K562 (cell line): ENCODE data around the gene EIPR1. TPM values are rescaled to one million over a fixed set of nuclear protein-coding genes. Genes with fewer than 3 reads are reported as not detected.

Experiments used
- ATAC-seq: fragments of 200-7000 bp; cut with Tn5 transposase; 3 replicates; pipeline ENCODE4 v1.9.1; 2020; ENCODE audit warnings: moderate library complexity
- BruUV-seq: library from RNA; stranded (reverse); fragments of 400-500 nt; replicated peaks from 2 replicates; lab custom pipeline; 2021; lab: Mats Ljungman, UMichigan
- CTCF ChIA-PET: fragments of 300-600 bp; formaldehyde crosslinking; extraction: SDS; loops from one replicate; lab custom pipeline; 2021; ENCODE audit warnings: low intra/inter-chr PET ratio; lab: Yijun Ruan, JAX
- POLR2A ChIA-PET: fragments of 300-600, 350-650 bp; sonication (Branson Sonifier 250); formaldehyde crosslinking; extraction: SDS; loops from one replicate; lab custom pipeline; 2021; ENCODE audit warnings: antibody characterized with exemption, inconsistent platforms; lab: Yijun Ruan, JAX
- DNase-seq, 4 experiments: peaks; one replicate each; pipeline versions ENCODE4 v3.0.0 to v3.0.0-alpha.2; 2011 to 2018; ENCODE audit warnings: low spot score in 3 of 4, mixed read lengths in 3 of 4; ENCODE audit errors: extremely low read depth in 1 of 4
- FAIRE-seq: peaks from 2 replicates; lab custom pipeline; 2011; peaks lifted over from hg19 to GRCh38; lab: Jason Lieb, UNC
- H2AFZ ChIP-seq: 2 replicates; pipeline ENCODE4 v1.6.0; 2011; ENCODE audit warnings: low read depth, low read length, control low read depth, inconsistent platforms
- H3K27ac ChIP-seq: fragments of 200-600 bp; 3 replicates; pipeline ENCODE4 v1.8.0; 2011; ENCODE audit warnings: low read depth, mild to moderate bottlenecking, control low read depth, inconsistent platforms, low read length, moderate library complexity, mixed read lengths; ENCODE audit errors: extremely low read depth
- H3K27me3 ChIP-seq, 2 experiments: fragments of 300-600 bp in 1 of 2; 2 replicates in 1 of 2; 3 replicates in 1 of 2; pipeline versions ENCODE4 v1.6.0 to v1.8.0; 2011; ENCODE audit warnings: inconsistent platforms in 2 of 2, low read length in 2 of 2, mild to moderate bottlenecking in 1 of 2, mixed read lengths in 1 of 2, moderate library complexity in 1 of 2; ENCODE audit not compliant: control insufficient read depth in 2 of 2, insufficient read depth in 2 of 2
- H3K36me3 ChIP-seq: fragments of 300-600 bp; 3 replicates; pipeline ENCODE4 v1.8.0; 2011; ENCODE audit warnings: mild to moderate bottlenecking, low read length, inconsistent platforms; ENCODE audit not compliant: control insufficient read depth, insufficient read depth
- H3K4me1 ChIP-seq, 2 experiments: fragments of 200-600 bp in 1 of 2; replicated peaks in 1 of 2; 2 replicates in 1 of 2; 3 replicates in 1 of 2; pipeline versions ENCODE4 v1.5.1 to v1.8.0; 2011; ENCODE audit warnings: inconsistent platforms in 2 of 2, low read length in 2 of 2, mild to moderate bottlenecking in 1 of 2, mixed read lengths in 1 of 2, moderate library complexity in 1 of 2; ENCODE audit not compliant: control insufficient read depth in 2 of 2, insufficient read depth in 2 of 2
- H3K4me2 ChIP-seq: 2 replicates; pipeline ENCODE4 v1.6.1; 2011; ENCODE audit warnings: low read length, control low read depth, inconsistent platforms, mixed read lengths; ENCODE audit not compliant: insufficient read depth
- H3K4me3 ChIP-seq: fragments of 200-600 bp; sonication (generic), shearing (Covaris generic); 2 replicates; pipeline ENCODE4 v1.5.1; 2016; ENCODE audit warnings: control low read depth, inconsistent platforms
- H3K79me2 ChIP-seq: fragments of 200-600 bp; 3 replicates; pipeline ENCODE4 v1.8.0; 2011; ENCODE audit warnings: low read length, inconsistent platforms; ENCODE audit not compliant: control insufficient read depth, insufficient read depth
- H3K9ac ChIP-seq, 2 experiments: 2 replicates each; pipeline versions ENCODE4 v1.6.0 to v1.6.1; 2011; ENCODE audit warnings: low read depth in 2 of 2, low read length in 2 of 2, control low read depth in 1 of 2, inconsistent platforms in 1 of 2, mild to moderate bottlenecking in 1 of 2, mixed read lengths in 1 of 2; ENCODE audit not compliant: insufficient read depth in 1 of 2
- H3K9me1 ChIP-seq: one replicate; pipeline ENCODE4 v1.6.0; 2011; ENCODE audit warnings: inconsistent platforms, mild to moderate bottlenecking, low read length, moderate library complexity; ENCODE audit not compliant: control insufficient read depth, insufficient read depth
- H3K9me3 ChIP-seq: replicated peaks from 2 replicates; pipeline ENCODE4 v1.5.1; 2011; ENCODE audit warnings: low read depth, low read length, inconsistent platforms; ENCODE audit not compliant: control insufficient read depth, insufficient read depth
- H4K20me1 ChIP-seq: replicated peaks from 2 replicates; pipeline ENCODE4 v1.6.1; 2011; ENCODE audit warnings: low read length, inconsistent platforms, mixed read lengths; ENCODE audit not compliant: control insufficient read depth, insufficient read depth
- ATF7 ChIP-seq: fragments of 450-650 bp; IDR thresholded peaks from 2 replicates; pipeline ENCODE4 v1.7.1; 2014; ENCODE audit warnings: mild to moderate bottlenecking, moderate library complexity
- XRCC5 ChIP-seq: fragments of 200-400 bp; formaldehyde crosslinking; IDR thresholded peaks from 2 replicates; pipeline ENCODE4 v1.6.1; 2017; ENCODE audit warnings: low read depth, mild to moderate bottlenecking, low read length
- ZNF217 ChIP-seq: sonication (generic); formaldehyde crosslinking; IDR thresholded peaks from 2 replicates; pipeline ENCODE4 v1.8.0; 2022; ENCODE audit warnings: mild to moderate bottlenecking, missing genetic modification reagents
- WGBS: fragments of 100-300 bp; shearing (Covaris generic); methylation state at CpG from one replicate; pipeline ENCODE4 v1.1.6; 2016; ENCODE audit warnings: low coverage, mixed read lengths; ENCODE audit not compliant: insufficient coverage; ENCODE audit errors: missing lambda C conversion rate; 5-methylcytosine and 5-hydroxymethylcytosine counted together
- in situ Hi-C: fragments of 300-500 bp; cut with MboI; formaldehyde crosslinking; loops from 4 replicates; pipeline ENCODE4 v1.15.0; 2018; ENCODE audit warnings: inconsistent platforms, mixed read lengths
- intact Hi-C: fragments of 100-400 bp; cut with micrococcal nuclease; formaldehyde crosslinking; loops from 2 replicates; pipeline ENCODE4 v1.14.2; 2022
- polyA plus RNA-seq, 8 experiments: library from polyadenylated mRNA; depleted of rRNA in 4 of 8; stranded (reverse) in 5 of 8; unstranded in 3 of 8; fragments of >200 nt; fragmentation: Nextera tagmentation in 2 of 8; fragmentation: Illumina TruSeq in 1 of 8; extraction: Ambion mirVana in 2 of 8; extraction: Trizol in 1 of 8; gene quantifications; 2 replicates each; pipeline versions ENCODE4 v1.2.1 to v1.2.3, GENCODE V29; 2011 to 2014; ENCODE audit warnings: inconsistent platforms in 1 of 8, missing spikeins in 1 of 8
- total RNA-seq, 7 experiments: library from RNA; depleted of rRNA in 6 of 7; stranded (reverse); fragments of >200 nt in 6 of 7; fragmentation: Illumina TruSeq in 2 of 7; extraction: Trizol in 2 of 7; gene quantifications; 2 replicates each; pipeline versions ENCODE4 v1.2.1 to v1.2.3, GENCODE V29; 2011 to 2021; ENCODE audit warnings: low replicate concordance in 1 of 7
- TF ChIP-seq, protein P1 (sequence below): fragments of 250-450 bp; sonication (Bioruptor Pico); IDR thresholded peaks from 2 replicates; pipeline ENCODE4 v1.6.1; 2021; ENCODE audit warnings: mild to moderate bottlenecking

The EIPR1 gene
- total and polyA plus RNA-seq, 9 of the 15 experiments (the other 6 are each of a cell fraction or from before 2014, with no cell fraction given): 19.9 to 54.4 (median 35.9) TPM

- DNase-seq: no peak
- Histone ChIP-seq H3K9me1 (no peaks in the 10 kb centered on the region), H3K4me3 (no peak overlapping the region), H4K20me1 (no peaks in the 10 kb centered on the region), H3K4me2 (no peak overlapping the region), H3K9me3 (no peaks in the 10 kb centered on the region), H3K9ac (no peak overlapping the region), H3K36me3 (peaks cover 77% of the 10 kb centered on the region), H2AFZ (no peak overlapping the region), H3K4me1 (peaks cover 3 to 4% of the 10 kb centered on the region in 2 experiments; a peak in 3 of 5 replicates), H3K27ac (no peak overlapping the region), H3K79me2 (peaks cover 33% of the 10 kb centered on the region), H3K27me3 (no peaks in the 10 kb centered on the region)
- ATAC-seq: no peak
- ChIA-PET POLR2A (interaction anchor here (0.6 to 1.1 kb wide), 2 partner anchors 10 to 40 kb away, joined by 3 to 6 read pairs; partner anchors contain the start of gene EIPR1), CTCF (no interaction called here)
- FAIRE-seq: no peak
- TF ChIP-seq, protein P1, sequence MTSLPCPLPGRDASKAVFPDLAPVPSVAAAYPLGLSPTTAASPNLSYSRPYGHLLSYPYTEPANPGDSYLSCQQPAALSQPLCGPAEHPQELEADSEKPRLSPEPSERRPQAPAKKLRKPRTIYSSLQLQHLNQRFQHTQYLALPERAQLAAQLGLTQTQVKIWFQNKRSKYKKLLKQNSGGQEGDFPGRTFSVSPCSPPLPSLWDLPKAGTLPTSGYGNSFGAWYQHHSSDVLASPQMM: no peak
- TF ChIP-seq ZNF217 (CRISPR knock-in tag): no peak
- TF ChIP-seq XRCC5: no peak
- TF ChIP-seq ATF7: no peak
- 97% methylated on average over 33 of the region's 89 CpGs for WGBS
- no TSS peak for BruUV-seq
- intact Hi-C loops: no loop called here
- in situ Hi-C loops: no loop called here
Measured at GRCh38 chr2:3387644-3388411, 10.2 kb upstream of the EIPR1 start.
